AG04450 (cell line): Measurements from ENCODE around the gene STK40. TPM values are rescaled to one million over a fixed set of nuclear protein-coding genes. Genes with fewer than 3 reads are reported as not detected.
A peak's percentile ranks its signal among the peaks of the same experiment; 100 is the strongest.

Source experiments
- CTCF ChIA-PET: fragments of 300-600, 350-600 bp; formaldehyde crosslinking; extraction: SDS; loops from one replicate; lab custom pipeline; 2022; ENCODE audit warnings: antibody characterized with exemption, inconsistent platforms; lab: Charles Lee
- POLR2A ChIA-PET: fragments of 350-600 bp; formaldehyde crosslinking; extraction: SDS; loops from one replicate; lab custom pipeline; 2021; ENCODE audit warnings: antibody characterized with exemption, inconsistent platforms; lab: Yijun Ruan, JAX
- DNase-seq: peaks from one replicate; pipeline ENCODE4 v3.0.0-alpha.2; 2011; ENCODE audit warnings: low read depth, low spot score
- H3K27ac ChIP-seq: one replicate; pipeline ENCODE4 v1.5.1; 2012; ENCODE audit warnings: low read depth, low read length, control low read depth
- H3K27me3 ChIP-seq: one replicate; pipeline ENCODE4 v1.6.0; 2012; ENCODE audit warnings: low read length; ENCODE audit not compliant: control insufficient read depth, insufficient read depth
- H3K4me3 ChIP-seq: 2 replicates; pipeline ENCODE4 v1.5.1; 2011; ENCODE audit warnings: mild to moderate bottlenecking, low read depth, low read length, control low read depth
- H3K9me3 ChIP-seq: 2 replicates; pipeline ENCODE4 v1.5.1; 2012; ENCODE audit warnings: low read length; ENCODE audit not compliant: control insufficient read depth, insufficient read depth
- polyA plus RNA-seq: library from polyadenylated mRNA; depleted of rRNA; stranded (reverse); fragments of >200 nt; gene quantifications from 2 replicates; pipeline ENCODE4 v1.2.3, GENCODE V29; 2011
- TF ChIP-seq, protein P1 (sequence below): IDR thresholded peaks from 2 replicates; pipeline ENCODE4 v1.5.1; 2011; ENCODE audit warnings: low read depth, low read length, control low read depth, inconsistent platforms

The STK40 gene
- polyA plus RNA-seq, 1 experiment: 26.4 TPM

DNA sequence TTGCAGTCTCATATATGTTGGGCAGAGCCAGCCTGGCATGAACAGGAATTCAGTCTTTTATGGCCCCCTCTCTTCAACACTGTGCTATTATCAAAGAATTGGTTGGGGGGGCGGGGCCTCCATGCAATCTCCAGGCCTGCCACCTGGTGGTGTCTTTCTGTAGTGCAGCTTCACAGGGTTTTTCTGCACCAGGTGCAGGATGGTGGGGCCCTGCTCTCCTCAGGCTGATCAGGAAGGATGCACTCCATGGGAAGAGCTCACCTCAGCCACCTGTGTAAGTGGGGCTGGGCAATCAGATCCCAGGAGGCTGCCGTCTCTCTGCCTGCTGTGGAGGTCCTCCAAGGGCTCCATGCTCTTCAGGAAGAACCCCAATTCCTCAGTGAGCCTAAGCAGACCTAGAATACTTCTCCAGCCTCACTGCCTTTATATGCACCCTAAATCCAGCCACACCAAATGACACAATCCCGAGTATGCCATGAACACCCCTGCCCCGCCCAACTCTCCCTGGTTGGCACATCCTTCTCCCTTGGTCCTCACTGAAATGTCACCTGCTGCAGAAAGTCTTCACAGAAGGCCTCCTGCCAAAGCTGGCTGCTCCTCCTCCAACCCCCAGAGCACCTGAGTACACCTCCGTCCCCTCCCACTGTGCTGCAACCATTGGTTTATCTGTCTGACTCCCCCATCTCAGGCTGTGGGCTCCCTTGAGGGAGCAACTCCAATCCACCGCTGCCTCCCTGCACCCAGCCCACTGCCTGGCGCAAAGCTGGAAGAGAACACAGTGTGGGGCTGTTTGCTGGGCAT lies 16.5 kb downstream of the STK40 start:
- no peak overlapping the region for H3K4me3 ChIP-seq
- CTCF ChIA-PET: interaction anchor here (0.6 to 3.8 kb wide), 33 partner anchors 9 to 274 kb away, joined by 3 to 53 read pairs (median 5); partner anchors contain the start of genes EVA1B, LSM10, SH3D21 and STK40
- H3K9me3 ChIP-seq: no peaks in the 10 kb centered on the region
- no peak overlapping the region for H3K27ac ChIP-seq
- DNase-seq: no peak
- TF ChIP-seq, protein P1, sequence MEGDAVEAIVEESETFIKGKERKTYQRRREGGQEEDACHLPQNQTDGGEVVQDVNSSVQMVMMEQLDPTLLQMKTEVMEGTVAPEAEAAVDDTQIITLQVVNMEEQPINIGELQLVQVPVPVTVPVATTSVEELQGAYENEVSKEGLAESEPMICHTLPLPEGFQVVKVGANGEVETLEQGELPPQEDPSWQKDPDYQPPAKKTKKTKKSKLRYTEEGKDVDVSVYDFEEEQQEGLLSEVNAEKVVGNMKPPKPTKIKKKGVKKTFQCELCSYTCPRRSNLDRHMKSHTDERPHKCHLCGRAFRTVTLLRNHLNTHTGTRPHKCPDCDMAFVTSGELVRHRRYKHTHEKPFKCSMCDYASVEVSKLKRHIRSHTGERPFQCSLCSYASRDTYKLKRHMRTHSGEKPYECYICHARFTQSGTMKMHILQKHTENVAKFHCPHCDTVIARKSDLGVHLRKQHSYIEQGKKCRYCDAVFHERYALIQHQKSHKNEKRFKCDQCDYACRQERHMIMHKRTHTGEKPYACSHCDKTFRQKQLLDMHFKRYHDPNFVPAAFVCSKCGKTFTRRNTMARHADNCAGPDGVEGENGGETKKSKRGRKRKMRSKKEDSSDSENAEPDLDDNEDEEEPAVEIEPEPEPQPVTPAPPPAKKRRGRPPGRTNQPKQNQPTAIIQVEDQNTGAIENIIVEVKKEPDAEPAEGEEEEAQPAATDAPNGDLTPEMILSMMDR: peak; percentile 89
- POLR2A ChIA-PET: interaction anchor here (0.6 to 1.2 kb wide), 6 partner anchors 17 to 157 kb away, joined by 3 to 5 read pairs (median 4); partner anchors contain the start of gene EVA1B
- no peaks in the 10 kb centered on the region for H3K27me3 ChIP-seq

DNA sequence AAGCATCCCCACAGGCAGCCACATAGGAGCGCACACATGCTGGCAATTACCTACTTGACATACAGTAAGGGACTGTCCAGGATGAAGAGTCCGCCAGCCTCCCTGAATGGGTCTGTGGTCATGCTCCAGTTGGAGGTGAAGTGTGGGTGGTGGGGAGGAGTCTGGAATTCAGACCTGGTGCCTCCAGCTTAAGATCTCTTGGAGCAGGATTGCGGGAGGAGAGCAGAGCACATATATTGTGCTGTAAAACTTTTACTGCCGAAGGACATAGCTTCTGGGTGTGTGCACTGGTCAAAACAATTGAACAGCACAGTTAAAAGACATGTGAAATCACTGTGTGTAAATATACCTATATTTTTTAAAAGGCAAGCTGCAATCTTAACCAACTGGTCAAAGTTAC lies 17.9 kb downstream of the STK40 start:
- H3K9me3 ChIP-seq: no peaks in the 10 kb centered on the region
- ChIA-PET POLR2A (interaction anchor here (0.6 to 1.2 kb wide), 3 partner anchors 17 to 173 kb away, joined by 3 to 8 read pairs (median 4); partner anchors contain the start of gene EVA1B), CTCF (interaction anchor here (0.9 to 3.8 kb wide), 13 partner anchors 8 to 219 kb away, joined by 3 to 53 read pairs (median 16); partner anchors contain the start of genes EVA1B, STK40 and TRAPPC3)
- TF ChIP-seq, protein P1: no peak
- H3K27ac ChIP-seq: no peak overlapping the region
- H3K4me3 ChIP-seq: no peak overlapping the region
- no peaks in the 10 kb centered on the region for H3K27me3 ChIP-seq
- DNase-seq: no peak

DNA sequence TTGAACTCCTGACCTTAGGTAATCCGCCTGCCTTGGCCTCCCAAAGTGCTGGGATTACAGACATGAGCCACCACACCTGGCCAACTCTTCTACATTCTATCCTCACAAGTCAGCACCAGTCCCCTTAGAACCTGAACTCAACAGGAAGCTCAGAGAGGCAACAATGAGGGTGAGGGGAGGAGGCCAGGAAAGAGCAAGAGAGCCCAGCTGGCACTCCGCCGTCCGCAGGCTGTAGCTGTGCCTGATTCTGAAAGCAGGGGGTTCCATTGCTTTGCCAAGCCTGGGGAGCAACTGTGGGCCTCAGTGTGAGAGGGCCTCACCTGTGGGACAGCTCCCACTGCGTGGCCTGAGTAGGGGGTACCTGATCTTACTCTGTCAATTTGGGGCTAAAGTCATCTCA lies 18.7 kb downstream of the STK40 start:
- Histone ChIP-seq H3K9me3 (no peaks in the 10 kb centered on the region), H3K27ac (no peak overlapping the region), H3K4me3 (no peak overlapping the region), H3K27me3 (no peaks in the 10 kb centered on the region)
- DNase-seq: no peak
- ChIA-PET POLR2A (interaction anchor here (0.6 to 1.2 kb wide), 3 partner anchors 11 to 173 kb away, joined by 4 to 8 read pairs (median 6); no protein-coding TSS in a partner anchor), CTCF (interaction anchor here (0.6 to 3.8 kb wide), 6 partner anchors 15 to 218 kb away, joined by 4 to 53 read pairs (median 15); partner anchors contain the start of genes EVA1B and TRAPPC3)
- TF ChIP-seq, protein P1: no peak

DNA sequence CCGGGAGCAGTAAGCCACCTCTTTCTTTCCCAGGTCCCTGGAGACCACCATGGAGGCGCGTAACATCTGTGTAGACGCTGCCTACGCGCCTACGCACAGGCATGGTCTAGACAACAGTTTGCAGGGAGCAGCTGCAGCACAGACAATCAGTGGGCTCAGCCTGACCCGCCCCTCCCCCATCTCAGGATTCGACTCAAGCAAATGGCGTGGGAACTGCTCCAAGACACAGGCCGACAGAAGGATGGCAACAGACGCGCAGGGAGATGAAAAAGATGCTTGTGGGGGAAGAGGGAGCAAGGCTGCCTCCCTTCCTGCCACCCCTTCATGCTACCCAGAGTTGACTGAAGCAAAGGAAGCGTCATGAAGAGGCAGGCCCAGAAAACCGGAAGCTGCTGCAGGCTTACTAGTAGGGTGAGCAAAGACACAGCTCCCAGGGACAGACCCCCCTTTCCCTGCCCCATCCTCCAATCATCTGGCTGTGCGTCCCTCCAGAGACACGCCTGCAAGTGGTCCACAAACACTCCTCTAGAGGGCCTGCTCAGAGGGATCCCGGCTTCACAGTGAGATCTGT lies 19.5 kb downstream of the STK40 start:
- Histone ChIP-seq H3K4me3 (no peak overlapping the region), H3K27me3 (no peaks in the 10 kb centered on the region), H3K27ac (peak overlapping the region; percentile 57), H3K9me3 (no peaks in the 10 kb centered on the region)
- CTCF ChIA-PET: interaction anchor here (0.7 to 3.8 kb wide), 4 partner anchors 14 to 266 kb away, joined by 4 to 53 read pairs (median 26); partner anchors contain the start of gene TRAPPC3
- no peak for DNase-seq
- POLR2A ChIA-PET: interaction anchor here (1.2 kb wide), 1 partner anchor 15 kb away, joined by 6 read pairs; no protein-coding TSS in a partner anchor
- TF ChIP-seq, protein P1: 0 out of 2 replicates have a peak, but pooled peaks have one; percentile 25
